T-cell (primary cell): ENCODE results near the gene METTL22. TPM values are rescaled to one million over a fixed set of nuclear protein-coding genes. Genes with fewer than 3 reads are reported as not detected.

Experiments used
- ATAC-seq, 4 experiments: fragments of 200-7000 bp in 3 of 4; fragments of 150-1000 bp in 1 of 4; cut with Tn5 transposase; replicated peaks in 1 of 4; 1 replicate in 3 of 4; 2 replicates in 1 of 4; pipeline ENCODE4 v1.10.0; 2021; ENCODE audit warnings: moderate library complexity in 3 of 4, mild to moderate bottlenecking in 2 of 4, moderate number of reproducible peaks in 1 of 4
- CTCF ChIA-PET, 2 donors: fragments of 300-600 bp; sonication (Branson Sonifier 250); formaldehyde crosslinking; loops; one replicate each; lab custom pipeline; 2022; ENCODE audit warnings: antibody characterized with exemption in 2 of 2; lab: Charles Lee
- POLR2A ChIA-PET, 2 donors: fragments of 300-600 bp; sonication (Branson Sonifier 250); formaldehyde crosslinking; loops; one replicate each; lab custom pipeline; 2022; ENCODE audit warnings: antibody characterized with exemption in 2 of 2; lab: Charles Lee
- DNase-seq, 35 experiments: peaks; one replicate each; pipeline versions ENCODE4 v3.0.0 to v3.0.0-alpha.2; 2013 to 2023
- H3K27ac ChIP-seq: one replicate; pipeline ENCODE4 v1.5.1; 2013; ENCODE audit warnings: low read length
- H3K27me3 ChIP-seq, 2 experiments: replicated peaks in 1 of 2; 1 replicate in 1 of 2; 2 replicates in 1 of 2; pipeline versions ENCODE4 v1.6.1 to v1.7.0; 2013; ENCODE audit warnings: low read length in 1 of 2, mixed read lengths in 1 of 2; ENCODE audit not compliant: control insufficient read depth in 2 of 2, insufficient read depth in 2 of 2; ENCODE audit errors: extremely low read depth in 1 of 2
- H3K36me3 ChIP-seq, 2 donors: 1 replicate in 1 of 2; 2 replicates in 1 of 2; pipeline versions ENCODE4 v1.6.1 to v1.7.0; 2013; ENCODE audit warnings: low read length in 1 of 2; ENCODE audit not compliant: control insufficient read depth in 2 of 2, insufficient read depth in 1 of 2; ENCODE audit errors: extremely low read depth in 1 of 2
- H3K4me1 ChIP-seq, 2 experiments: 1 replicate in 1 of 2; 2 replicates in 1 of 2; pipeline versions ENCODE4 v1.6.1 to v1.7.0; 2013; ENCODE audit warnings: low read length in 2 of 2, mixed read lengths in 1 of 2; ENCODE audit not compliant: insufficient read depth in 2 of 2, control insufficient read depth in 1 of 2; ENCODE audit errors: extremely low read depth in 1 of 2
- H3K4me3 ChIP-seq, 2 donors: 1 replicate in 1 of 2; 2 replicates in 1 of 2; pipeline versions ENCODE4 v1.5.1 to v1.7.0; 2013; ENCODE audit warnings: mild to moderate bottlenecking in 2 of 2, low read length in 1 of 2, moderate library complexity in 1 of 2; ENCODE audit not compliant: control insufficient read depth in 1 of 2; ENCODE audit errors: extremely low read depth in 1 of 2
- H3K9me3 ChIP-seq: 2 replicates; pipeline ENCODE4 v1.7.0; 2013
- H3K27ac Mint-ChIP-seq, 2 donors: one replicate each; pipeline ENCODE4 v1.8.0; 2020 to 2021; ENCODE audit warnings: mild to moderate bottlenecking in 2 of 2, mixed read lengths in 2 of 2
- H3K27me3 Mint-ChIP-seq, 2 donors: one replicate each; pipeline ENCODE4 v1.8.0; 2021 to 2022; ENCODE audit warnings: mixed read lengths in 2 of 2
- H3K36me3 Mint-ChIP-seq: one replicate; pipeline ENCODE4 v1.8.0; 2021; ENCODE audit warnings: mixed read lengths
- H3K4me1 Mint-ChIP-seq, 3 donors: one replicate each; pipeline ENCODE4 v1.8.0; 2020 to 2022; ENCODE audit warnings: mixed read lengths in 3 of 3, mild to moderate bottlenecking in 1 of 3
- H3K4me3 Mint-ChIP-seq, 3 donors: one replicate each; pipeline ENCODE4 v1.8.0; 2020 to 2022; ENCODE audit warnings: mild to moderate bottlenecking in 3 of 3, mixed read lengths in 3 of 3, moderate library complexity in 3 of 3
- H3K9me3 Mint-ChIP-seq, 3 donors: one replicate each; pipeline ENCODE4 v1.8.0; 2020 to 2022; ENCODE audit warnings: mixed read lengths in 3 of 3
- WGBS: methylation state at CpG from one replicate; pipeline ENCODE4 v1.1.5; 2013; ENCODE audit warnings: missing lambda C conversion rate; ENCODE audit not compliant: insufficient coverage; 5-methylcytosine and 5-hydroxymethylcytosine counted together
- total RNA-seq, 35 experiments: library from RNA in 6 of 35; stranded (reverse) in 6 of 35; fragments of 120-200 nt in 1 of 35; gene quantifications; one replicate each; pipeline versions ENCODE4 v1.2.1 to v1.2.4 and lab custom pipeline; 2013 to 2026

The METTL22 gene
- total RNA-seq, 5 donors from 2014 or later (not counting 1 experiment from before 2014, with no cell fraction given) = 27.6 to 53.4 (median 34.4) TPM

- H3K27me3 Mint-ChIP-seq = peaks cover 15 to 22% of the 10 kb centered on the region in 2 donors
- no peaks in the 10 kb centered on the region for H3K36me3 ChIP-seq
- H3K4me3 ChIP-seq = no peak overlapping the region
- H3K4me1 ChIP-seq = no peaks in the 10 kb centered on the region
- DNase-seq (no peak), ATAC-seq (no peak)
- H3K4me1 Mint-ChIP-seq = no peaks in the 10 kb centered on the region
- no peaks in the 10 kb centered on the region for H3K9me3 ChIP-seq
- peaks cover 0 to 14% of the 10 kb centered on the region in 2 experiments for H3K27me3 ChIP-seq
- ChIA-PET CTCF (no interaction called here), POLR2A (interaction anchor here in 1 of 2 donors (0.7 kb wide), 1 partner anchor 21 kb away, joined by 11 read pairs; no protein-coding TSS in a partner anchor)
- peaks cover 0 to 3% (median 0%) of the 10 kb centered on the region in 3 donors for H3K9me3 Mint-ChIP-seq
- H3K36me3 Mint-ChIP-seq = no peaks in the 10 kb centered on the region
- no peak overlapping the region for H3K27ac Mint-ChIP-seq
- H3K27ac ChIP-seq = no peak overlapping the region
- H3K4me3 Mint-ChIP-seq = no peak overlapping the region
- 67% methylated on average over 7 of the region's 9 CpGs for WGBS
These were observed 14.3 kb upstream of the METTL22 start for GRCh38 chr16:8607214-8607613.

- Histone ChIP-seq H3K27ac (no peak overlapping the region), H3K36me3 (no peaks in the 10 kb centered on the region), H3K4me3 (no peak overlapping the region), H3K4me1 (no peaks in the 10 kb centered on the region), H3K27me3 (peaks cover 6 to 17% of the 10 kb centered on the region in 2 experiments), H3K9me3 (no peaks in the 10 kb centered on the region)
- DNase-seq (no peak), ATAC-seq (no peak)
- Mint-ChIP-seq H3K27me3 (peaks cover 13 to 34% of the 10 kb centered on the region in 2 donors), H3K9me3 (peaks cover 0 to 3% (median 0%) of the 10 kb centered on the region in 3 donors), H3K27ac (no peak overlapping the region), H3K4me1 (no peaks in the 10 kb centered on the region), H3K4me3 (no peak overlapping the region), H3K36me3 (no peaks in the 10 kb centered on the region)
- POLR2A ChIA-PET = no interaction called here
- CTCF ChIA-PET = no interaction called here
- WGBS = 76% methylated on average over 2 of the region's 4 CpGs
These were observed 10.4 kb upstream of the METTL22 start for GRCh38 chr16:8611122-8611521.

- no CpG with 5 or more reads among the region's 1 CpG for WGBS
- no peaks in the 10 kb centered on the region for H3K4me1 Mint-ChIP-seq
- ChIA-PET POLR2A (no interaction called here), CTCF (no interaction called here)
- H3K36me3 ChIP-seq = no peaks in the 10 kb centered on the region
- no peak overlapping the region for H3K4me3 Mint-ChIP-seq
- ATAC-seq (no peak), DNase-seq (no peak)
- H3K9me3 Mint-ChIP-seq = no peaks in the 10 kb centered on the region
- no peaks in the 10 kb centered on the region for H3K4me1 ChIP-seq
- no peaks in the 10 kb centered on the region for H3K9me3 ChIP-seq
- H3K36me3 Mint-ChIP-seq = no peaks in the 10 kb centered on the region
- H3K27ac ChIP-seq = no peak overlapping the region
- peaks cover 6 to 20% of the 10 kb centered on the region in 2 experiments for H3K27me3 ChIP-seq
- no peak overlapping the region for H3K4me3 ChIP-seq
- peaks cover 13 to 33% of the 10 kb centered on the region in 2 donors for H3K27me3 Mint-ChIP-seq
- H3K27ac Mint-ChIP-seq = no peak overlapping the region
These were observed 9.5 kb upstream of the METTL22 start for GRCh38 chr16:8611886-8612600.

- WGBS = 100% methylated on average over 1 of the region's 9 CpGs
- Histone ChIP-seq H3K36me3 (no peaks in the 10 kb centered on the region), H3K4me1 (no peaks in the 10 kb centered on the region), H3K9me3 (no peaks in the 10 kb centered on the region), H3K27me3 (peaks cover 8 to 11% of the 10 kb centered on the region in 2 experiments), H3K27ac (no peak overlapping the region), H3K4me3 (no peak overlapping the region)
- no peaks in the 10 kb centered on the region for H3K9me3 Mint-ChIP-seq
- ChIA-PET POLR2A (interaction anchor here in 1 of 2 donors (0.6 kb wide), 1 partner anchor 138 kb away, joined by 4 read pairs; no protein-coding TSS in a partner anchor), CTCF (no interaction called here)
- H3K27ac Mint-ChIP-seq = no peak overlapping the region
- H3K27me3 Mint-ChIP-seq = peaks cover 14 to 31% of the 10 kb centered on the region in 2 donors
- no peak overlapping the region for H3K4me3 Mint-ChIP-seq
- H3K36me3 Mint-ChIP-seq = no peaks in the 10 kb centered on the region
- ATAC-seq = no peak
- H3K4me1 Mint-ChIP-seq = no peaks in the 10 kb centered on the region
- no peak for DNase-seq
These were observed 7.0 kb upstream of the METTL22 start for GRCh38 chr16:8614435-8615029.

GRCh38 chr16:8619671-8620370 lies 1.7 kb upstream of the METTL22 start:
- H3K27ac Mint-ChIP-seq = no peak overlapping the region
- Histone ChIP-seq H3K4me3 (no peak overlapping the region), H3K36me3 (peaks cover 0 to 7% of the 10 kb centered on the region in 2 donors), H3K27me3 (peaks cover 5 to 6% of the 10 kb centered on the region in 2 experiments), H3K27ac (no peak overlapping the region), H3K9me3 (no peaks in the 10 kb centered on the region), H3K4me1 (peaks cover 9 to 10% of the 10 kb centered on the region in 2 experiments)
- no peak overlapping the region for H3K4me3 Mint-ChIP-seq
- POLR2A ChIA-PET = no interaction called here
- peaks cover 19 to 27% (median 24%) of the 10 kb centered on the region in 3 donors for H3K4me1 Mint-ChIP-seq
- WGBS = no CpG with 5 or more reads among the region's 5 CpGs
- ATAC-seq (no peak), DNase-seq (no peak)
- CTCF ChIA-PET = no interaction called here
- H3K27me3 Mint-ChIP-seq = peaks cover 4 to 10% of the 10 kb centered on the region in 2 donors
- H3K9me3 Mint-ChIP-seq = no peaks in the 10 kb centered on the region
- H3K36me3 Mint-ChIP-seq = no peaks in the 10 kb centered on the region

GRCh38 chr16:8620535-8620934 lies 963 bp upstream of the METTL22 start:
- no peaks in the 10 kb centered on the region for H3K9me3 ChIP-seq
- H3K27ac ChIP-seq = no peak overlapping the region
- POLR2A ChIA-PET = no interaction called here
- H3K4me1 ChIP-seq = peaks cover 9 to 10% of the 10 kb centered on the region in 2 experiments
- Mint-ChIP-seq H3K27ac (no peak overlapping the region), H3K36me3 (no peaks in the 10 kb centered on the region), H3K9me3 (no peaks in the 10 kb centered on the region), H3K4me3 (peak overlapping the region; percentile 92 to 94 (median 94)), H3K27me3 (peaks cover 4 to 10% of the 10 kb centered on the region in 2 donors), H3K4me1 (peaks cover 19 to 32% (median 29%) of the 10 kb centered on the region in 3 donors)
- no peak overlapping the region for H3K4me3 ChIP-seq
- peaks cover 3 to 5% of the 10 kb centered on the region in 2 experiments for H3K27me3 ChIP-seq
- 51% methylated on average over 2 of the region's 6 CpGs for WGBS
- H3K36me3 ChIP-seq = peaks cover 0 to 9% of the 10 kb centered on the region in 2 donors
- CTCF ChIA-PET = no interaction called here
- no peak for DNase-seq
- ATAC-seq = no peak
